CD4-positive, alpha-beta T cell treated with Interferon gamma for 1 hour (primary cell): Measurements from ENCODE around the gene PITPNM1.
"Not testable (repeated sequence)": the region's sequence is repeated elsewhere in the genome, so short reads cannot be mapped to it uniquely, and the experiment has no call there.

ENCODE experiments used
- DNase-seq: peaks from one replicate; pipeline ENCODE4 v3.0.0-alpha.2; 2020

The PITPNM1 gene

DNA sequence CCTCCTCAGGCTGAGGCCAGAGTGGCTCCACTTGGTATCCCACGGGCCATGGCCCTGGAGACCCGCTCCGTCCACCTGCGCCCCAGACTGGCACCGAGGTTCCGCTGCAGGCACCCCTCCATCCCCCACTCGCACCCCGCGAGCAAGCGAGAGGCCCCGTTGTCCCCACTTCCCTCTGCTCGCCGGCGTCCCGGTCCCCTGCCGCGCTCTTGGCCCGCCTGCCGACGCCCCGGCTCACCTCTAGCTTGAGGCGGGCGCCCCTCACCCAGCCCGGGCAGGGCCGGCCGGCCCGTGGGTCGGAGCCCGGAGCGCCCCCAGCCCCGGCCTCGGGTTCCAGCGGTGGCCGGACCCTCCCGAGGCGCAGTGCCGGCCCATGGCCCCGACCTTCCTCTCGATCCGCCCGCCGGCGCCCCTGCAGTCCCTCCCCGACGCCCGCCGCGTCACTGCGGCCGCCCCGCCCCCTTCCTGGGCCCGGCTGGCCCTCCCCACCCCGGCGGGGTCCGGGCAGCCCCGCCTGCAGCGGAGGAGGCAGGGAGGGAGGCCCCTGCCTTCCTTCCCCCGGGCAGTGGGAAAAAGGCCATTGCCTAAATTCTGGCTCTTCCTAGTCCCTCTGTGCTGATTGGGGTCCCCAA lies at the start of gene PITPNM1:
Gene PITPNM1 (minus strand): TSS at position 414 of the 632 bp plus-strand sequence. CDS start 1,183 bp downstream, outside the sequence.
- DNase-seq, result peak; percentile 74

DNA sequence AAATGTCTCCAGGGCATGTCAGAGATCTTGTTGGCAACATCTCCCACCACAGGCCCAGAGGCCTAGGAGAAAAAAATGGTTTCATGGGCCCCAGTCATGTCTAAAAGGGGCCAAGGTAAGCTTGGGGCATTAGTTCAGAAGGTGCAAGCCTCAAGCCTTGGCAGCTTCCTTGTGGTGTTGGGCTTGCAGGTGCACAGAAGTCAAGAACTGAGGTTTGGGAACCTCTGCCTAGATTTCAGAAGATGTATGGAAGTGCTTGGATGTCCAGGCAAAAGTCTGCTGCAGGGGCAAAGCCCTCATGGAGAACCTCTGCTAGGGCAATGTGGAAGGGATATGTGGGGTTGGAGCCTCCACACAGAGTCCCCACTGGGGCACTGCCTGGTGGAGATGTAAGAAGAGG lies 46.5 kb upstream of the PITPNM1 start:
- not testable (repeated sequence) for DNase-seq

DNA sequence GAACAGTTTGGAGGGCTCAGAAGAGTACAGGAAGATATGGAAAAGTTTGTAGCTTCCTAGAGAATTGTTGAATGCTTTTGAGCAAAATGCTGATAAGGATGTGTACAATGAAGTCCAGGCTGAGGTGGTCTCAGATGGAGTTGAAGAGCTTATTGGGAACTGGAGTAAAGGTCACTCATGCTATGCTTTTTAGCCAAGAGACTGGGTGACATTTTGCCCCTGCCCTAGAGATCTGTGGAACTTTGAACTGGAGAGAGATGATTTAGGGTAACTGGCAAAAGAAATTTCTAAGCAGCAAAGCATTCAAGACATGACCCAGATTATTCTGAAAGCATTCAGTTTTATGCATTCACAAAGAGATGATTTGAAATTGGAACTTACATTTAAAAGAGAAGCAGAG lies 46.0 kb upstream of the PITPNM1 start:
- no peak for DNase-seq

DNA sequence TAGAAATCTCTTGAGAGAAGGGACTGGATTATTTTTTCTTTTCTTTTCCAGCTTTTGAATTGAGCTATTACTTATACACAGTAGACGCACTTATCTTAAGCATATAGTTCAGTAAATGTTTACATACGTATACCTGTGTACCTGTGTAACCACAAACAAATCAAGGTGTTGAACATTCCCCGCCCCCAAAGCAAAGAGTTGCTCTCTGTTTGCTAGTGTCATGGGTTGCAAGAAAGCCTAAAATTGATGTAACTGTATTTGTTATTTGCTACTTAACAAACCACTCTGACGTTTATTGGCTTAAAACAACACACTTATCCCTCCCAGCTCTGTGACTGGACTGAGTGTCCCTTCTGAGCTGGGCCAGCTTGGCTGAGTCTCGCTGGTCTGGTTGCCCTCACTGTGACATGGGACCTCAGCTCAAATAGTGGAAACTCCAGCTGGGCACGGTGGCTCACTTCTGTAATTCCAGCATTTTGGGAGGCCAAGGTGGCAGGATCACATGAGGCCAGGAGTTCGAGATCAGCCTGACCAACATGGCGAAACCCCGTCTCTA lies 43.5 kb upstream of the PITPNM1 start:
- no peak for DNase-seq

DNA sequence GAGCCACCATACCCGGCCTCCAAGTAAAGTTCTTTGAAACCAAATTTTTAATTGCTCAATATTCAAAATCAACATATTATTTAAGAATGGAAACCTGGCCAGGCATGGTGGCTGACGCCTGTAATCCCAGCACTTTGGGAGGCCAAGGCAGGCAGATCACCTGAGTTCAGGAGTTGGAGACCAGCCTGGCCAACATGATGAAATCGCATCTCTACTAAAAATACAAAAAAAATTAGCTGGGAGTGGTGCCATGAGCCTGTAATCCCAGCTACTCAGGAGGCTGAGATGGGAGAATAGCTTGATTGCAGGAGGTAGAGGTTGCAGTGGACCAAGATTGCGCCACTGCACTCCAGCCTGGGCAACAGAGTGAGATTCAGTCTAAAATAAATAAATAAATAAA lies 42.9 kb upstream of the PITPNM1 start:
- DNase-seq, result not testable (repeated sequence)

DNA sequence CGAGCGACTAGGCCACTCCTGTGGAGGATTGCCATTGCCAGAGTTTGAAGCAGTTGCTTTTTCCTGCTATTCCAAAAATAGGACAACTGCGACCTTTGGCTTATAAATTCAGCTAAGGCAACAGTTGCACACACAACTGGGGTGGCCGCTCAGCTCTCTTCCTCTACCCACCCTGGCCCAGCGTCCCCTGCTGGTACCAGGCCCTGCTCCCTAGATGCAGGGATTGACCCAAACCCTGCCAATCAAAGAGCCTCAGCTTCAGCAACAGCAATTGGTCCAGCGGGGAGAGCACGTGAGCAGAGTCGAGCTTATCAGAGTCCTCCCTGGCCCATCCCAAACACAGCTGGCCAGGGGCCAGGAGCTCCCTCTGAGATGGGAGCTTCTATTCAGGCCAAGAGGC lies 40.1 kb upstream of the PITPNM1 start:
- no peak for DNase-seq

DNA sequence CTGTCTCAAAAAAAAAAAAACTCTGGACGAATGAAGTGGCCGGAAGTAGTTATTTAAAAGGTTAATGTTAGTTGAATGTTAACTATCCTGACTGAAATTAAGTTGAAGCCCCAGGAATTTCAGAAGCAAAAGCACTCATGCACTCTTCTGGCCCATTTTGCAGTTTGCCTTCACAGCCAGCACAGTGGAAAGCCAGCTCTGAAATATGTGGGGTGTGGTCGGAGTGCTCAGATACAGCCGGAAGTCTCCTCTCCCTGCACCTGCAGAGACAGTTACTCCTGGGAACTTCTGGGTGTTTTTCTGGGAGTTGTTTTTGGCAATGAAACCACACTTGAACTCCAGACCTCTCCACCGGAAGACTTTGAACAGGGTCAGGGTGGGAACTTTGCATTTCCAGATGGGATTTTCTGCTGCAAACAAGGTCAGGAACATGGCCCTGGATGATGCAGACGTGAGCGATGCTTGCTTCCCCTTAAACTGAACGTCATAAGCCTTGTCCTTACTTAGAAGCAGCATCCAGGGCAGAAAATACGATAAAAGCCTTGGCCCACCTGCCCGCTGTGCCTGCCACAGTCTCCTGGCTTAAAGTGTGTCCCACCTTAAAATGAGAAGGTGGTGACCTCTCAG lies 39.6 kb upstream of the PITPNM1 start:
- no peak for DNase-seq

DNA sequence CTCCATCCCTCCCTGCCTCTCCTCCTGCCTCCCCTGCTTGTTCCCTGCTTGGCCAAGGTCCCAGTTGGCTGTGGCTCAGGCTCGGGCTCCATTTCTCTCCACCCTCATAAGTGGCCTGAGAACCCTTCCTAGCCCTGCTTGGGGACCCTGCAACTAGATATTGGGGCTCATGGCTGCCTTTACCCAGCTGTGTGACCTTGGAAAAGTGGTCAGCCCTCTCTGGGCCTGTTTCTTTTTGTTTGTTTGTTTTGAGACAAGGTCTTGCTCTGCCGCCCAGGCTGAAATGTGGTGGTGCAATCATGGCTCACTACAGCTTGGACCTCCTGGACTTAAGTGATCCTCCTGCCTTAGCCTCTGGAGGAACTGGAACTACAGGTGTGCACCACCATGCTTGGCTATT lies 38.4 kb upstream of the PITPNM1 start:
- DNase-seq, result no peak

DNA sequence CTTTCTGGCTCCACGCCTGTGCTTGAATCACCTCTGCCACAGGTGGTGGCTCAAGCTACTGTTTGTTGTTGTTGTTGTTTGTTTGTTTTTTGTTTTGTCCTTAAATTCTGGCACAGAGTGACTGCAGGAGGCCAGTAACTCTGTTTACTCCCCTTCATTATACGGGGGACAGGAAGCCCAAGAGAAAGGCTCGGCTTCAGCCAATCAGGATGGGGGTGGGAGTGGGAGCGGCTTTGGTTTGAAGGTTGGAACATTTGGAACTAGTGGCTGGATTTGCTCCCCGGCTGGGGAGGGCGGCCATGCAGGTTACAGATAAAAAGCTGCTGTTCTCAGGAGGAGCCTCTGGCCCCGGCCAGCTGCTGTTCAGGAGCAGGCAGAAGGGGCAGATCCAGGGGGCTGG lies 37.8 kb upstream of the PITPNM1 start:
- DNase-seq, result no peak

DNA sequence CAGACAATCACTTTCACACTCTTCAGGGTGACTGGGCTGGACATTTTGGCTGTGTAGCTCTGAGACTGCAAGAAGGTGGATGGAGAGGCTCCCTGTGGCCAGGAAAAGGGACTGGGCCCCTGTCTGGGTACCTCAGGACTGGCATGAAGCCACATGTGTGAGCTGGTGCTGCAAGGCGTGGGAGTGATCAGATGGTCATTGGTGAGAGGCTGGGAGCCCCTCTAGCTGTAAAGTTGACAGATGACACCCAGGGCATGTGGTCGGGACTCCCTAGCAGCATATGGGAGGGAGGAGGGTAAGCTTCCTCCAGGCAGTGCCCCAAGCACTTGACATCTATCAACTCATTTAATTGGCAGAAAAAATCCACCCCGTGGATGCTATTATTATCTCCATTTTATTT lies 37.0 kb upstream of the PITPNM1 start:
- no peak for DNase-seq

DNA sequence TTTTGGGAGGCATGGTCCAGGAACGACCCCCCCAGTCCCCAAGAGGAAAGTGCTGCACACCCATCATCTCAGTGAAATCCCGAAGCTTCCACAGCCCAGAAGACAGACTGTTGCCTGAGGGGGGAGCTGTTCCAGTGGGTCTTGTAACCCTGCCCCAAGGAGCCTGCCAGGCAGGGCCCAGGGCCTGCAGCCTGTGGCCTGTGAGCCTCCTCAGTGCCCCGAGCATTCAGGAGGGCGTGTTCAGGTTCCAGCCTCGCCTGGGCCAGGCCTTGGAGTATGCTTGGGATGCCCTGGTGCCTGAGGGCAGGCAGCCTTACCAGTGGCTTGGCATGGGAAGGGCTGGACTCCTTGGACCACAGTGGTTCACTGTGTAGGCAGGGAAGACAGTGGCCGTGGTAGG lies 36.0 kb upstream of the PITPNM1 start:
- DNase-seq, result no peak

DNA sequence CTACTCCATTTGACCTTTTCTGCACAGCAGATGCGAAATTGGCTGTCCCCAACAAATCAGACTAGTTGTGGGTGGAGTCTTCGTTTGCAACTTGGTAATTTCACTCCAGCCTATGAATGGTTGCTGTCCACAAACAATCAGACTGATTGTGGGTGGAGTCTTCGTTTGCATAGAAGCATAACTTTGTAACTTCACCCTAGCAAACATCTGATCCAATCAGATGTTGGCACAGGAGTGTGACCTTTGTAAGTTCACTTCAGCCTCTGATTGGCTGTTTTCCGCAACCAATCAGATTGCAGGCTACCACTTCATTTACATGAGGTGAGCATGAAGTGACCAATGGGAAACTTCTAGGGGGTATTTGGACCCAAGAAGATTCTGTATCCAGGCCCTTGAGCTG lies 34.4 kb upstream of the PITPNM1 start:
- DNase-seq, result no peak

DNA sequence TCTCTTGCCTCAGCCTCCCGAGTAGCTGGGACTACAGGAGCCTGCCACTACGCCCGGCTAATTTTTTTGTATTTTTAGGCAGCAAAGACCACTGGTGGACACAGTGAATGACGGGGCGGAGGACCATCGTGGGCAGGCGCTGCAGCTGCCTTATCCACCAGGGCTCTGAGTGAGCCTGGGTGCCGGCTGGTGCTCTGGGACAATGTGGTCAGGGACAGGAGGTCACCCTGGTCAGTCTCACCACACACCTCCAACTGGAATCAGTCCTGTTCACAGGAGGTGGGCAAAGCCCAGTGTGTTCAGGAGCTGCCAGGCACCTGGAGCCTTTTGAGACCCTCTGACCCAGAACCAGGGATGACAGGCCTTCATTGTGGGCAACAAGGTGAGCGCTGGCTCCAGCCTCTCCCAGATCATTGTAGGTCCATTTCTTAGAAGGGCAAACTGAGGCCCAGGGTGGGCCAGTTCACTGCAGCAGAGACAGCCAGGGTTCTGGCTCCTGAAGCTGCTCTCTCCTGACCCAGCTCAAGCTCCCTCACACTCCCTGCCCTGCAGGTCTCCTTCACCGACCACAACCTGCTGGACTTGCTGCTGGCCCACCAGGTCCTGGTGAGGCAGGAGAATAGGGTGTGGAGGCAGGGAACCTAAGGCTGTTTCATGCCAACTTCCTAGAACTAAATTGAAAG lies 33.8 kb upstream of the PITPNM1 start:
- DNase-seq, result no peak

DNA sequence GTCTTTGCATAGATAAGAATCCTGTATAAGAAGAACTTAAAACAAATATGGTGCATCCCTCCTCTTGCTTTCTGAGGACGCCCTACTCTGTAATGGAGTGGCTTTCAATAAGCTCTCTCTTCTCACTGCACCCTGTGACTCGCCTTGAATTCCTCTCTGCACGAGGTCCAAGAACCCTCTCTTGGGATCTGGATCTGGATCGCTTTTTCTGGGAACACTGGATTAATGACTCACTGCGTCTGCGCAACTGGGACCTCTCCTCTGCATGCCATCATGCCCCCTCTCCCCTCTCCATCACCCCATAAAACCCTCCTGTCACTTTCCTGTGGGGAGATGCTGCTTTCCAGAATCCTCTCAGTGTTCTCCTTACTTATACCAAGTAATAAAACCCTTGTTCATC lies 33.1 kb upstream of the PITPNM1 start:
- no peak for DNase-seq

DNA sequence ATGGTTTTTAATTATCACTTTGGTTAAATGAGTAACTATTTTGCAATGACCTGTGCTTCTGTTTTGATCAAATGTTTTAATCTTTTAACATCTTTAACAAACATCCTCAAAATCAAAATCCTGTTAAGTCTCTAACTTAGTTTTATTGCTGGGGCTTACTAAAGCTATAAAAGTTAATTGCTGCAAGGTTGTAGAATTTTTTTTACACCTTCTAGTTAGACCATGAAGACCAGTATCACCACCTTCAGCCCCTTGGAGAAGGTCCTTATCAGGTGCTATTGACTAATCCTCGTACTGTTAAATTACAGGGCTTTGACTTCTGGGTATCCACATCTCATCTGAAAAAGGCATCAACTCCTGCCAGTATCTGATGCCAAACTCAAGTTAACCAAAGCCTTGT lies 30.4 kb upstream of the PITPNM1 start:
- DNase-seq, result no peak

DNA sequence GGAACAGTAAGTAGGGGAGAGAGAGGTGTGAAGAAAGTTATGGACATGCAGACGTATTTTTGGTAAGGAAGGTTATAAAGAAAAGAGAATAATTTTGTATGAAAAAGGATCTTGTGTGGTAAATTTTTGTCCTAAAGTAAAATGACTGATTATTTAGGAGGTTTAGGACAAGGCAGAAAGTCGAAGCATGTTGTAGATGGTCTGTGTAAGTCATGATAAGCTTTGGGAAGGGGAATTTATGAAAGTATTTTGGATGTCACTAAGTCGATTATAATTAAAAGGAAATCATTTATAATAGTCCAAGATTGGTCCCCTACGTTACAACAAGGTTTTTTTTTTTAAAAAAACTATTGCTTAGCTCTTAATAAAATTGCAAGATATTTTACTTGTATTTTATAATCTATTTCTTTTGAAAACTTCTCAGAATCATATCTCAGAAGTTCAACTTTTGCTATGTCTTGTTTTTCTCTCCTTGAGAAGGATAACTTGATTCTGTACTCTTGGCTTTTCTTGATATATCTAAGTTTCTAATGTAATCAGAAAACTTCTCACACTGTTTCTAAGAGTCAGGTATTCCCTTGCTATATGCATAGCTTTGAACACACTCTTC lies 29.0 kb upstream of the PITPNM1 start:
- no peak for DNase-seq

DNA sequence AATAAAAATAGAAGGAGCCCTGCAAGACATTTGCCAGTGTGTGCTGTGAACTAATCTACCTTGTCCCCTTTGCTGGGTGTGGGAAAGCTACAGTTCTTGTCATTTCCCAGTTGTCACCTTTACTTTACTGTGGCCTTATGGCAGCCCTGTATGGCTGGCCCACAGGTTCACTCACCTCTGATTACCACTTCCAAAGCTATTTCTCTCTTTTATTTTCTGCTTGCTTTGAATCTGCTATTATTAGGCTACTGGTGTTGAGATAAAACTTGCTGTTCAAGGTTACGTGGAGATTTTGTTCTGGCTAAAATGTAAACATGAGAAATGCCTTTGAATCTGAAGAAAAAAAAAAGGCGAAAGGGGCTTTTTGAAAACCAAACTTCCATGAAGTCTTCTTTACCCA lies 27.7 kb upstream of the PITPNM1 start:
- DNase-seq, result no peak

DNA sequence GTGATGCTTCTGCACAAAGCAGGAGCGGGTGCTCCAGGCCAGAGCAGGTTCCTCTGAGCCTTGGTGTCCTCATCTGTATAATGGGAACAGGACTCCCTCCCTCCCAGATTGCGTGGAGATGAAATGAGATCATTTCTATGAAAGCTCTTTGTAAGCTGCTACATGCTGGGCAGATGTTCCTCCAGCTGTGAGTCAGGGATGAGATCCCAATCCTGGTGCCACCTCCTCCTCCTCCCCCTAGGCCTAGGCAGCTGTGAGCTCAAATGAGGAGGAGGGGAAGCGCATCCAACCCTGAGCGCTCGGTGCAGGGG lies 25.1 kb upstream of the PITPNM1 start:
- DNase-seq, result no peak

DNA sequence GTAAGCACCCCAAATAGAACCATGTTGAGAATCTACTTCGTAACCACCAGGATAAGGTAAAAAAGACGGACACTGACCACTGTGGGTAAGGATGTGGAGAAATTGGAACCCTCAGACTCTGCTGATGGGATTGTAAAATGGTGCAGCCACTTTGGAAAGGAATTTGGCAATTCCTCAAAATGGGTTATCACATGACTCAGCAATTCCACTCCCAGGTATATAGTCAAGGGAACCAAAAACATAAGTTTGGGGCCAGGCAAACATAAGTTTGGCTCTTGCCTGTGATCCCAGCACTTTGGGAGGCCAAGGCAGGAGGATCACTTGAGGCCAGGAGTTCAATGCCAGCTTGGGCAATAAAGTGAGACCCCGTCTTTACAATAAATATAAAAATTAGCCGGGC lies 23.2 kb upstream of the PITPNM1 start:
- DNase-seq, result no peak

DNA sequence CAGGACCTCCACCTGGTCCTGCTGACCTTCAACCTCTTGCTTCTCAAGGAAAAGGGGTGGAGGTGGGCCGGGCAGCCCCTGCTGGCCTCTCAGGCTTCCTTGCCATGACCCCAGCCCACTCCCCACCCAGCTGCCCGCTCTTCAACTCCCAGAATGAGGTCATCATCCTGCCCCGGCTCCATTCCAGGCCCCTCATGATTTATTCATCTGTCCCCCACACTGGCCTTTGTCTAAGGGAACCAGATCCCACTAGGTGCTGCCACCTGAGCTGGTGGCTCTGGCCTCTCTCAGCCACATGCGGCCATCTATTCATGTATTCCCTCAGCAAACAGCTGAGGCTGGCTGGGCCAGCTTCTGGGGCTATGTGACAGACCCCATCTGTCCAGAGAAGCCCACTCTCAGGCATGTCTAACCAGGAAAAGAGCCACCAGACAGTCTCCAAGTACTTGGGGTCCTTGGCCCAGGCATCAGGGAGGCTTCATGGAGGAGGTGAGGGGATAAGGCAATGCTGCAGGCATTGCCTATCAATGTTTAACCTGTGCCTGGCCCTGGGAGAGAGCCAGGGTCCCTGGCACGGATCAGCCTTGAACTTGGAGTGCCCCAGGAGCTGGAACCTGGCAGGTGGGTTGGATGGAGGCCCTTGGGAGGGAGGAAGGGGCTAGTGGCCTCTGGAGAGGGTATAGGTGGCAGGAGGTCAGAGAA lies 20.3 kb upstream of the PITPNM1 start:
- no peak for DNase-seq

DNA sequence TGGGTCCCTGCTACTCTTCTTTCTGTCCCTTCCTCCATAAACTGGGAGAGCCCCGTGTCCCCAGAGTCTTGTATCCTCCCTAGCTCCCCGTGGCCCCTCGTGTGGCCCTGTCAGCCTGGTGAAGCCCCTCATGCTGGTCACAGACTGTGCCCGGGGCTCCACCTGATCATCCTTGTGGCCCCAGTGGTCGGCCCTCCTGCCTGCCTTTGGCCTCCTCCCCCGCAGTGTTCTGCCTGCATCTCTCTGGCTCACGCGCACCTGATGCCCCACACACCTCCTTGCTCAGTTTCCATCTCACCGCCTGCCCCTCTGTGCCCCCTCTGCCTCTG lies 19.3 kb upstream of the PITPNM1 start:
- DNase-seq, result no peak

DNA sequence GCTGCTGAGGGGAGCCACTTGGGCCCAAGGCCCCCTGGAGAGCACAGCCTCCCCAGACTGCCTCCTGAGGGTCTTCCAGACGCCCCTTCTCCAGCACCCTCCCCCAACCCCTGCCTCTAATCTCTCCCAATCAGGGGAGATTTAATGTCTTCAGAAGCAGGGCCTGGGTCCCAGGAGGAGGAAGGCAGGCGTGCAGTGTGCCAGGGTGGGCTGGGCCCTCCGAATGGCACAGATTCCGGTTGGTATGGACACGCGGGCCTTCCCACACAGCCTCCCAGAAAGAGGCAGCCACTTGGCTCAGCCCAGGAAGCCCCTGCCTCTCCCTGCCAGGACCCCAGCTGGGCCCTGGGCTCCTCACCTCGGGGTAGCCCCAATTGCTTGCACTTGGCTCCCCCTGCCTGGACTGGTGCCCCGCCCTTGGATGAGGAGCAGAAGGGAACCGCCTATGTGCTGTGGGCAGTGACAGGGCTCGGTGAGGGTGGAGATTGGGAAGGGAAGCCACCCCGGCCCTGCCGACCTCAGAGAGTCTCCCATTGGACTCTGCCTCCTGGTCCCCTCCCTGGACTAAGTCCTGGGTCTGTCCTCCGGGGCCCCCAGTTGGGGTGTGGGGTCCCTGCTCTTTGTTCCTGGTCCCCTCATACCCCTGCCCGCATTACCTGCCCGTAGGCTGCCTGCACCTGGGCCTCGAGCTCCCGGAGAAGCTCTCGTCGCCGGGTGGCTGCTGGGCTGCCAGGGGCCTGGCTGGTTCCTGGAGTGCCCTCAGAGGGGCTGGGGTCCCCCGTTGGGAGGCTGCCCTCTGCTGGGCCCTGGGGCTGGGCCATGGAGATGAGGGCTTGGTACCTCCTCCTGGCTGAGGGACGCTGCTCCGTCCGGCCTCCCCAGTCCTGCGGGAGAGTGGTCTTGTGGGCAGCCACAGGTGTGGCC lies 18.7 kb upstream of the PITPNM1 start:
- no peak for DNase-seq
